ENCODE measurements around the gene AFAP1.

AFAP1 gene

GRCh38 chr4:7793186-7793585 is 146.5 kb downstream of the AFAP1 start:
- no peak for DNase-seq (ENCODE audit: low spot score)
- TF ChIP-seq, protein P1, sequence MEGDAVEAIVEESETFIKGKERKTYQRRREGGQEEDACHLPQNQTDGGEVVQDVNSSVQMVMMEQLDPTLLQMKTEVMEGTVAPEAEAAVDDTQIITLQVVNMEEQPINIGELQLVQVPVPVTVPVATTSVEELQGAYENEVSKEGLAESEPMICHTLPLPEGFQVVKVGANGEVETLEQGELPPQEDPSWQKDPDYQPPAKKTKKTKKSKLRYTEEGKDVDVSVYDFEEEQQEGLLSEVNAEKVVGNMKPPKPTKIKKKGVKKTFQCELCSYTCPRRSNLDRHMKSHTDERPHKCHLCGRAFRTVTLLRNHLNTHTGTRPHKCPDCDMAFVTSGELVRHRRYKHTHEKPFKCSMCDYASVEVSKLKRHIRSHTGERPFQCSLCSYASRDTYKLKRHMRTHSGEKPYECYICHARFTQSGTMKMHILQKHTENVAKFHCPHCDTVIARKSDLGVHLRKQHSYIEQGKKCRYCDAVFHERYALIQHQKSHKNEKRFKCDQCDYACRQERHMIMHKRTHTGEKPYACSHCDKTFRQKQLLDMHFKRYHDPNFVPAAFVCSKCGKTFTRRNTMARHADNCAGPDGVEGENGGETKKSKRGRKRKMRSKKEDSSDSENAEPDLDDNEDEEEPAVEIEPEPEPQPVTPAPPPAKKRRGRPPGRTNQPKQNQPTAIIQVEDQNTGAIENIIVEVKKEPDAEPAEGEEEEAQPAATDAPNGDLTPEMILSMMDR (IDR thresholded peaks at IDR 0.05; ENCODE audit: extremely low read depth, missing control alignments): no peak

- TF ChIP-seq, protein P1 (IDR thresholded peaks at IDR 0.05; ENCODE audit: extremely low read depth, missing control alignments): no peak
- DNase-seq (ENCODE audit: low spot score): peak; percentile 61
Observed at GRCh38 chr4:7792616-7793015, 147.0 kb downstream of the AFAP1 start.

DNA sequence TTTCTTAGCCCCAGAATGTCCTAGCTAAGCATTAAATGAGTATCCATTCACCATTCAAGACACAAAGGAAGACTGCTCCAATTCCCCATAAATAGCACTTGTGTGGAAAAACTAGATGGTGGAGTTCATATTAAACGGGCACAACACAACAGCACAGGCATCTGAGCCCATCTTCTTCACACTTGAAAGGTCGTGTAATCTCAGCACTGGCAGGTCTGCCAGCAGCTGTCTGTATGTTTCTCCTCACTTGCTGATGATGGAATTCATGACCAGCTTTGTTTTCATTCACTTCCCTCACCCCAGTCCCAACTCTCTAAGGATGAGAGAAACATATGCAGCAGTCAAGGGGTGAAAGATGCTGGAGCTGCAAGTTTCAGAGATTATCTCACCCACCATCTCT is 148.7 kb downstream of the AFAP1 start:
- TF ChIP-seq, protein P1 (IDR thresholded peaks at IDR 0.05; ENCODE audit: extremely low read depth, missing control alignments): no peak
- no peak for DNase-seq (ENCODE audit: low spot score)

- TF ChIP-seq, protein P1 (IDR thresholded peaks at IDR 0.05; ENCODE audit: extremely low read depth, missing control alignments): no peak
- DNase-seq (ENCODE audit: low spot score): no peak
Observed at GRCh38 chr4:7790023-7790422, 149.6 kb downstream of the AFAP1 start.

GRCh38 chr4:7788694-7789425 is 150.8 kb downstream of the AFAP1 start:
- no peak for DNase-seq (ENCODE audit: low spot score)

GRCh38 chr4:7788193-7788592 is 151.5 kb downstream of the AFAP1 start:
- no peak for DNase-seq (ENCODE audit: low spot score)
- TF ChIP-seq, protein P1 (IDR thresholded peaks at IDR 0.05; ENCODE audit: extremely low read depth, missing control alignments): no peak

More at GRCh38 chr4:7788694-7789425, 150.8 kb downstream of the AFAP1 start:
- TF ChIP-seq, protein P1 (IDR thresholded peaks at IDR 0.05; ENCODE audit: extremely low read depth, missing control alignments): no peak

DNA sequence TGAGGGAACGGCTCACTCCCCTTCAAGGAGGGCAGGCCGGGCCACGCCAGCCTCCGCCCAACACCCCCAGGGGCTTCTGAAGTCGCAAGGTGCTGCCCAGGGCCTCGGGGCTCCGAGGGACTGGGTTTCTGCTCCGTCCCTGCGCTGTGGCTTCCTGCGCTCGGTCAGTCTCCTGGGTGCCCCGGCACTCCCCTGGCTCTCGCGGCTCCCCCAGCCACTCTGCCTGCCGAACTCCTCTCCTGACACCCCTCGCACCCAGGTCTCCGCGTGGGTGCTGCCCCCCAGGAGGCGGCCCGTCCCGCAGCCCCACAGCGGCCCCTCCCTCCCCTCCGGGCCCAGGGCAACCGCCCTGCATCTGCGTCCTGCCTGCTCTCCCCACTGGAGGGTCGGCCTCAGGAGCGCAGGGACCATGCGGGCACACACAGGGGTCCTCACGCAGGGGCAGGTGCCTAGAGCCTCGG is 151.9 kb downstream of the AFAP1 start:
- DNase-seq (ENCODE audit: low spot score): no peak
- TF ChIP-seq, protein P1 (IDR thresholded peaks at IDR 0.05; ENCODE audit: extremely low read depth, missing control alignments): no peak
